ENCODE data around the gene STUM.

- no peak for TF ChIP-seq EZH2phosphoT487 (IDR thresholded peaks at IDR 0.05; ENCODE audit: low read depth)
- TF ChIP-seq CTCF (IDR thresholded peaks at IDR 0.05; ENCODE audit: low read depth, low read length): no peak
Observed at GRCh38 chr1:226566234-226566633, 17.7 kb downstream of the STUM start.

Measured in OCI-LY3 (cell line).